Suppressor macrophage (primary cell): ENCODE results near the gene SCRG1.

Experiments used
- DNase-seq, 4 experiments: peaks; one replicate each; pipeline ENCODE4 v3.0.0-alpha.2; 2020 to 2022

SCRG1 gene

GRCh38 chr4:173411106-173411693 is 12.3 kb upstream of the SCRG1 start:
- no peak for DNase-seq

GRCh38 chr4:173410079-173410478 is 11.2 kb upstream of the SCRG1 start:
- no peak for DNase-seq

- no peak for DNase-seq
Observed at GRCh38 chr4:173405840-173406606, 7.1 kb upstream of the SCRG1 start.

DNA sequence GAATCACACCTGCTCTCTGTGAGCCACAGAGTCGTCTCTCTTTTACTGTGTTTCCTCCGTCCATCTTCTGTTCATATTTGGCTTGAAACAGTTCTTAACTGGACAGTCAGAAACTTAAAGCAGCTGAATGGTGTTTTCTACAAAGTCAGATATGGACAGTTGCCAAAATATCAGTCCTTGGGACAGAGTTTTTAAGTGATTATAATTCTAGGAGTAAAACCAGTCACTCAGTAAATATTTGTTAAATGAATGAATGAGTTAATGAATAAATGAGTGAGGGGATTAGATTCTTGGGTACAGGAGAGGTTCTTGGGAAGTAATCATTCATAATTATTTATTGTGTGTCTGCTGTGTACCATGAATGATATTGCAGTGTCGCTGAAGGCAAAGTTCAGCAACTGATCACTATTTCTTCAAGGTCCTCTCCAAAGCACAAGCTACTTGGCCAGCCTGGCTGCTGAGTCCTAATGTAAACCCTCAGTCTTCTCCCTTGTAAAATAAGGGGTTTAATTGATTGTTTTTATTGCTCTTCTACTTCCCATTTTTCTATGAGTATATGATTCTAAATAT is 5.5 kb upstream of the SCRG1 start:
- DNase-seq: no peak

DNA sequence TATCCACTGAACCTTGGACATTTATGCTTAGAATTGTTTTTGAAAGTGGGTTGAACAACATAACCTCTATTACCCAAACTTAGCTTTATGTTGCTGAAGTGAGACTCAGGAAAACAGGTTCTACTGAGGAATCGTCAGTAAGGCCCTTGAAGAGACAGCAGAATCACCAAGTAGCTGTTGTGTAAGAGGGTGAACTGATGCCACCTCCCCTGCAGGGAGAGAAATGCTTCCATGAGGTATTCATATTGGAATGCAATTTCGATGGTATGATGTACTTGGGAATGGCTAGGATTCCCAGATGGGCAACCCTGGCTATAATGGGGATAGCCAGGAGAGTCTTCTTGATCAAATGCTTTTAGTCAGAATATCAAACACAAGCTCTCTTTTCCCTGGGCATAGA is 4.1 kb upstream of the SCRG1 start:
- no peak for DNase-seq

DNA sequence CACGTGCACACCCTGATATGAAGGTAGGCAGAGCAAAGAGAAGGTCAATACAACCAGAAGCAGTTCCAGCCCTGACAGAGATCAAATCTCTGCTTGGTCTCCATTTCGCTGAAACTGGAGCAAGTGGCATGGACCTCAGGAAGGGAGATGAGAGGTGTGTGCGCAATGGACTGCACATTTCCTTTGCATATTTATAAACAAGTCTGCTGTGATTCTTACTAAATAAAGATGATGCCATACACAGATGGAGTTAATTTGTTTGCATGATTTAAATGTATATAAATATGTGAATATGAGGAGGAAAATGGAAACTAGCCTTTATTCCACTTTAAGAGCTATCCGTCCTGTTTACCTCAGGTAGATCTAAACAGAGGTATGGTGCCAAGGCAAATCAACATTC is 2.1 kb upstream of the SCRG1 start:
- no peak for DNase-seq

DNA sequence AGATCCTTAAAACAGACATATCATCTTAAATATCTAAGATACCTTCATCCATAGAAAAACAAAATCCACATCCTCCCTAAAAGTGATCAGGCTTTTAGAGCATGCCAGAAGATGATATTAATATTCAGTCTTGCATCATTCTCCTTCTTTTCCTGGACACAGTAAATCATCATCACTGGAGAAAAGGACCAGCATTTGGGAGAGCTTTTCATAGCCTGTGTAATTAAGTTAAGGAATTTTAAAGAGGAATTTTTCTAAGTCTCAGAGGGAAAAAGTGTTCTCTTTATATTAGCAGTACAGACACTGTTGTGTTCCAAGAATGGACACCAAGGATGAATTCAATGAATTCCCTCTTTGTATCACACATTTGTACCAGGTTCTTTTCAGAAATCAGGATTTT is 696 bp downstream of the SCRG1 start:
- no peak for DNase-seq

DNA sequence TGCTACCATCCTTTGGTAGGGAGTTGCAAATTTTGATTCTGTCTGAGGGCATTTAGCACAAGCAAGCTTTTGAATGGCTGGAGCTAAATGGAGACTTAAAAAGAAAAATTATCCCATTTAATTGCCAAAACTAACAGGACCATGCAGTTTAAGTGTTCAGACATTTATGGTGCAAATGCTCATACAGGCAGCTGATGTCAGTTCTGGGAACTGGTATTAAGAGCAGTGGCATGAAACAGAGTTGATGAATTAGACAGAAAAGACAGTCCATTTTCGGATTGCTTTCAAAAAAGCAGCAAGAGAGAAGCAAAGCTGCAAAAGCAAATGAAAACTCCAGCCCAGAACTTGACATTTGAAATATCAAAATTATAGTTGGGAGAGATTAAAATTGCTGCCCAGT is 1.3 kb downstream of the SCRG1 start:
- no peak for DNase-seq

DNA sequence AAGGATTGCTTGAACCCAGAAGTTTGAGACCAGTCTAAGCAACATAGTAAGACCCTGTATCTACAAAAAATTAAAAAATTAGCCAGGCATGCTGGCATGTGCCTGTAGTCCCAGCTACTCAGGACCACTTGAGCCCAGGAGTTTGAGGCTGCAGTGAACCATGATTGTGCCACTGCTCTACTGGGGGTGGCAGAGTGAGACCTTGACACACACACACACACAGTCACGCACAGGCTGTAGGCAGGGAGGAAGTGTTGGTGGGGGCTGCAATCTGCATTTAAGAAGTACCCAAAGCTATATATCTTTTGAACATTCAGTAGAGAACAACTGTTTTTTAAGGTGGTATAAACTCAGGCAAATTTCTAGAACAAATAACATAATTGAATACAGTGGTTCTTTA is 7.2 kb downstream of the SCRG1 start:
- DNase-seq: peak in 3 of 4 experiments; percentile 27 to 31 (median 30)

GRCh38 chr4:173386751-173387150 is 12.2 kb downstream of the SCRG1 start:
- no peak for DNase-seq

- DNase-seq: no peak
Observed at GRCh38 chr4:173382349-173382748, 16.6 kb downstream of the SCRG1 start.

DNA sequence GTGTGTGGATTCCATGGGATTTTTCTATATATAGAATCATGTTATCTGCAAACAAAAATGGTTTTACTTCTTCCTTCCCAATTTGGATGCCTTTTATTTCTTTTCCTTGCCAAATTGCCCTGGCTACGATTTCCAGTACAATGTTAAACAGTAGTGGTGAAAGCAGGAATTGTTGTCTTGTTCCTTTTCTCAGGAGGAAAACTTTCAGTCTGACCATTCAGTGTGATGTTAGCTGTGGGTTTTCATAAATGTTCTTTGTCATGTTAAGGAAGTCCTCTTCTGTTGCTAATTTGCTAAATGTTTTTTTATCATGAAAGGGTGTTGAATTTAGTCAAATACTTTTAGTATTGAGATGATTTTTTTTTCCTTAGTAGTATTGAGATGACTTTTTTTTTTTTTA is 17.3 kb downstream of the SCRG1 start:
- no peak for DNase-seq

DNA sequence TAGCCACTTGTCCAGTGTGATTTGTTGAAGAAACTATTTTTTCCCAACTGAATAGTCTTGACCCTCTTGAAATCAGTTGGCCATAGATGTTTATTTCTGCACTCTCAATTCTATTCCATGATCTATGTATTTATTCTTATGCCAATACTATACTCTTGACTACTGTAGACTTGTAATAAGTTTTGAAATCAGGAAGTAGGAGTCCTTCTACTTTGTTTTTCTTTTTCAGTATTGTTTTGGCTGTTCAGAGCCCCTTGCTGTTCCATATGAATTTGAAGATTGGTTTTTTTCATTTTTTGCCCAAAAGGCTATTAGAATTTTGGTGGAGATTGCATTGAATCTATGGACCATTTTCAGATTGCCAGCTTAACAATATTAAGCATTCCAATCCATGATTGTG is 17.9 kb downstream of the SCRG1 start:
- no peak for DNase-seq

DNA sequence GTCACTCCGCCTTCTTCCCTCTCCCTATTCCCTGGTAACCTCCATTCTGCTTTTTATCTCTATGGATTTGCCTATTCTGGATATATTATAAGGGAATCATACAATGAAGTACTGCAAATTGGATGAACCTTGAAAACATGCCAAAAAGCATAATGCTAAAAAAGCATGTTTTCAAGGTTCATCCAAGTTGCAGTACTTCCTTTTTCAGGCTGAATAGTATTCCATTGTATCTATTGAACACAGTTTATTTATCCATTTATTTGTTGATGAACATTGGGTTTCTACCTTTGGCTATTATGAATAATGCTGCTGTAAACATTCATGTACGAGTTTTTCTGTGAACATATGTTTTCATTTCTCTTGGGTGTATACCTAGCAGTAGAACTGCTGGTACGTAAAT is 19.0 kb downstream of the SCRG1 start:
- DNase-seq: no peak

DNA sequence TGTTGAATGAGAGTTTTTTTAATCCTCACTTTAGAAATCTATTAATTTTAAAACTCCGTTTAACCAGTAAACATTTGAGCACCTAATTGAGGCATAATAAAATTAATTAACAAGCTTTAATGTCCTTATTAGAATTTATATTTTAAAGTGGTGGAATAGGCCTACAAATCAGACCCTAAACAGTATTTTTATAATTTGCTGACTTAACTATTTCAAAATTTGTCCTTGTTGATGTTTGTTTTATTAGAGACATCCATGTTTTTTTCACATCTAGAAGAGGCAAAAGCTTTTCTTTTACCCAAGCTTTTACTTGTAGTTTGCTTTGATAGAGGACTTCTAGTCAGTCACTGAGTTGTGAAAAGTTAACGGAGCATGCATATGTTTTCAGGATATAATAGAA is 24.3 kb downstream of the SCRG1 start:
- no peak for DNase-seq

- DNase-seq: peak; percentile 73 to 85 (median 79)
Observed at GRCh38 chr4:173371292-173372192, 27.4 kb downstream of the SCRG1 start.

GRCh38 chr4:173370477-173371291 is 28.2 kb downstream of the SCRG1 start, which contains the start of gene SAP30:
TSS of gene SAP30 (plus strand) at chr4:173370954. CDS start at chr4:173371183, 229 bp downstream.
- DNase-seq: peak; percentile 98 to 99 (median 99)

DNA sequence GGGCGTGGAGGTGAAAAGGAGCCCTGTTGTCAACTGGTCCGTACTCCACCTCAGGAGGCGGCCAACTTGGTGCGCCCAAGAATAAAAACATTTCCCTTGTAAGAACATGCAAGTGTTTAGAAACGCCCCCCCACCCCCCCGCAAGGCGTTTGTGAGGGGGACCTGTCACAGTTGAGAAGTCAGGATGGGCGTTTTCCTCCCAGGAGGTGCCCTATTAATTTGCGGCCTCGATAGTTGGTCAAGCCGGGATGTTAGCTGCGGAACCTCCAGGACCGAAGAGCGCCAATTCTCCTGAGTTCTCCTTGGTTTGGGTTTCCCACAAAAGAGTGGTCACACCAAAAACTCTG is 28.8 kb downstream of the SCRG1 start:
- DNase-seq: peak in 1 of 4 experiments; percentile 44

- DNase-seq: no peak
Observed at GRCh38 chr4:173367946-173368345, 31.0 kb downstream of the SCRG1 start.

GRCh38 chr4:173367285-173367684 is 31.6 kb downstream of the SCRG1 start:
- no peak for DNase-seq

- no peak for DNase-seq
Observed at GRCh38 chr4:173365359-173365996, 33.4 kb downstream of the SCRG1 start.

GRCh38 chr4:173362666-173363065 is 36.2 kb downstream of the SCRG1 start:
- DNase-seq: no peak
